ENCODE results near the gene CLCN1.

GRCh38 chr7:143384661-143385631 is 69.0 kb downstream of the CLCN1 start:
- TF ChIP-seq CTCF (conservative IDR thresholded peaks at IDR 0.05; ENCODE audit: low read depth, low read length) (no peak), EZH2 (IDR thresholded peaks at IDR 0.05; ENCODE audit: borderline replicate concordance, low read depth, low read length, poor library complexity, severe bottlenecking) (no peak)

All from A673 (cell line).